Esophagus squamous epithelium (tissue), 4 donors: Measurements from ENCODE around the gene OOSP1.

Experiments
- CTCF ChIP-seq, 6 experiments: fragments of 450-650 bp in 4 of 6; fragments of 200-600 bp in 2 of 6; sonication (generic) in 2 of 6; IDR thresholded peaks; one replicate each; pipeline ENCODE4 v1.5.1; 2016 to 2019; ENCODE audit warnings: antibody characterized with exemption in 6 of 6, mild to moderate bottlenecking in 4 of 6, moderate library complexity in 4 of 6
- POLR2A ChIP-seq, 4 donors: fragments of 450-650 bp; IDR thresholded peaks; one replicate each; pipeline ENCODE4 v1.6.1; 2017; ENCODE audit warnings: antibody characterized with exemption in 4 of 4, mild to moderate bottlenecking in 4 of 4, moderate library complexity in 3 of 4

GRCh38 chr11:59992425-59992824 is 54.2 kb downstream of the OOSP1 start:
- TF ChIP-seq CTCF (IDR thresholded peaks at IDR 0.05), result no peak
- no peak for TF ChIP-seq POLR2A (IDR thresholded peaks at IDR 0.05)
